GM21381 (cell line): ENCODE results near the gene RAD51B.

Source experiments
- ATAC-seq: cut with Tn5 transposase; IDR thresholded peaks from one replicate; pipeline ENCODE4 v1.9.1; 2021; ENCODE audit warnings: mild to moderate bottlenecking, moderate library complexity; ENCODE audit not compliant: unreplicated experiment

Gene RAD51B

GRCh38 chr14:68370057-68370360 is 550.4 kb downstream of the RAD51B start:
- no peak for ATAC-seq

GRCh38 chr14:68372368-68372767 is 552.8 kb downstream of the RAD51B start:
- ATAC-seq, result no peak

- no peak for ATAC-seq
These were observed 553.6 kb downstream of the RAD51B start for GRCh38 chr14:68373124-68373646.

GRCh38 chr14:68373847-68374444 is 554.4 kb downstream of the RAD51B start:
- ATAC-seq, result no peak

GRCh38 chr14:68374682-68375081 is 555.1 kb downstream of the RAD51B start:
- no peak for ATAC-seq

GRCh38 chr14:68375376-68375775 is 555.8 kb downstream of the RAD51B start:
- no peak for ATAC-seq

- ATAC-seq, result no peak
These were observed 556.6 kb downstream of the RAD51B start for GRCh38 chr14:68376067-68376779.

GRCh38 chr14:68377006-68377405 is 557.4 kb downstream of the RAD51B start:
- ATAC-seq, result no peak

DNA sequence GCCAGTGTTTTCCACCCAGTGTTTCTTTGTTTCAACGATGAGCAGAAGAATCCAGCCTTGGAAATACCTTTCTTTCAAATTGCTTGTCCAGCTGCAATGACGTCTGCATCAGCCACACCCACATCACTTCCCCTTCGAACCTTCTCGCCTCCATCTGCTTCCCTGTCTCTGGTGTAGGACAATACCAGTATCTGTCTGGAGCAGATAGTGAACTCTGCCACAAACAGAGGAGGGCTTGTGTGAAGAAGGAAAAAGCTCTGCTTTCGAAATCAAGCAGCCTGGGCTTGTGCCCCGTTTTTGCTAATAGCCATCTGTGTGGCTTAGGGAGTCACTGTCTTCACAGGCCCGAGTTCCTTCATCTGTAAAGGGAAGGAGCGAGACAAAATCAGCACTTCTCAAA is 557.9 kb downstream of the RAD51B start:
- ATAC-seq, result no peak

DNA sequence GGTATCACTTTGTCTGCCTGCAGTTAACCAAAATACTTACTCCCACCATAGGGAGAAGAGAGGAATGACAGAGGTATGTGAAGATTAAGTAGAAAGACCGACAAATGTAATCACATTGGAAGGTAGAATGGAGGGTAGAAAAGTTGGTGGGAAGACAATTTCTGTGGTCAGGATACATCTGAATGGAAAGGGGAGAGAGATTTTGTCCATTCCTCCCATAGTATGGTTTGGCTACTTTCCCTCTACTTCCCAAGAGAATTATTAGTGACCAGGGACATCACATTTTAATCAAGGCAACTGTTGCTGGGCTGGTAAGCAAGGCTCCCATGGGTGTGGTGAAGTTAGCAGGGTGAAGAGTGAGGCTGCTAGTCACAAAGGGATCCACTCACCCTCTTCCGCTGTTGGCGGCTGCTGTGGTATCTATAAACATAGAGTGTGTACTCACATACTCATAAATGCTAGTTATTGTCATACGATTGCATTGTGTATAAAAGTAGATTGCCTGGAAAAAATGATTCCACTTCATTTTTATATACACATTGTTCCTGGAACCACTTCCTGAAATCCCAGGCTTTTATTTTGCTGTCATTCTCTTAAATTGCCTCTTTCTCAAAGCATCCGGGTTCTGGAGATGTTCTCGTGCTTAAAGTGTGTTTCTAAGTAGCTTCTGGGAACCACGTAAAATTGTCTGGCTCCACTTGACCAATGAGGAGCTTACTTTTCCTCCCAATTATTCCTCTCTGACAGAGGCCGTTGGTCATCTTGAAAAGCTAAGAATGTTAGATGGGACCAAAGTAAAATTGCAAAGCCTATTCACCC is 560.1 kb downstream of the RAD51B start:
- no peak for ATAC-seq

DNA sequence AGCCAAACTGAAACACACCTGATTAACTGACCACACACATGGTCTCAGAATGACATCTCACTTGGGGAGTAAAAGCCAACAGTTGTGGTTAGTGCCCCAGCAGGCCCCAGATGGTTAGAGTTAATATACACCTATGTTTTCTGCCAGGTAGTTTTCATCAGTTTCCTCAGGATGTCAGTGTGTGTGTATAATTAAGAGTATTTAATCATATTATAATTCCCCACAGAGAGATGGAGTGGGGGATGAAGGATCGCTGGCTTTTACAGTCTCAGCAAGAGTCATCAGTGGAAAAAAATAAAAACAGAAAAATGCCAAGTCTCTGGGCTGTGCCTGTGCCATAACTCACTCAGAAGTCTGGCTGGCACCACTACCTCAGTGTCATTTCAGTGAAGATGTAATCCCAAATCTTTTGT is 560.8 kb downstream of the RAD51B start:
- peak; percentile 71 for ATAC-seq

DNA sequence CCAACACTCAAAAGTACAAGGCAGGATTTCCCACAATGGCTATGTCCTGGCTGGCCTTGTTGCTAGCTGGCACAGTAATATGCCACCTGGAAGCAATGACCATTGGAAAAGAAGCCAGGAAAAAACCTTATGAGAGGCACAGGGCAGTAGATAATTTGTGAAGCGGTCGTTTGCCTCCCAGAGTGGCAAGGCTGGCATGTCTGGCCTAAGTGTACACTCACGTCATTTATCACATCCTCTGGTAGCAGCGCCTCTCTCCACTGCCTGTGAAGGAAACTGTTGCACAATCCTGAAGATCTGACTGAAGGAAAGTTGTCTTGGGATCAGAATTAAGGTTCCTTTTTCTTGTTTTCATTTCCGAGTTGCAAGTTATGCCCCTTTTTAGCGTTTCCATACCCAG is 564.8 kb downstream of the RAD51B start:
- ATAC-seq, result no peak

GRCh38 chr14:68384881-68385280 is 565.3 kb downstream of the RAD51B start:
- no peak for ATAC-seq

DNA sequence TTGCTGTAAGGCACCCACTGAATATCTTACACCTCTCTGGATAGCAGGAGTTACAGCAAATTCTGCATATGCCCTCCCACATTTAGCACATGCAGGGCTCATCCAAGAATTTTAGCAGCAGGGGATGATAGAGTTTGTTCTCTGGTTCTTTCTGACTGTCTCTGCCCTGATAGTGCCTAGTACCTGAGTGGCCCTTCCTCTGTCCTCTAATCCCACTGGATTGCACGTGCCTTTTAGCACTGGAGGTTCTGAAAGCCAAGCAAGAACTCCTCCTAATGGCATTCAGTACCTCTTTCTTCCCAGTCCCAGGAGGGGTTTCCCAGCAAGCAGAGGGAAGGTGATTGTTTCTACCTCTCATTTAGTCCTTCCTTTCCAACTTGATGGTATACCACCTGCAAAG is 566.9 kb downstream of the RAD51B start:
- ATAC-seq, result no peak

GRCh38 chr14:68386950-68387779 is 567.6 kb downstream of the RAD51B start:
- no peak for ATAC-seq

DNA sequence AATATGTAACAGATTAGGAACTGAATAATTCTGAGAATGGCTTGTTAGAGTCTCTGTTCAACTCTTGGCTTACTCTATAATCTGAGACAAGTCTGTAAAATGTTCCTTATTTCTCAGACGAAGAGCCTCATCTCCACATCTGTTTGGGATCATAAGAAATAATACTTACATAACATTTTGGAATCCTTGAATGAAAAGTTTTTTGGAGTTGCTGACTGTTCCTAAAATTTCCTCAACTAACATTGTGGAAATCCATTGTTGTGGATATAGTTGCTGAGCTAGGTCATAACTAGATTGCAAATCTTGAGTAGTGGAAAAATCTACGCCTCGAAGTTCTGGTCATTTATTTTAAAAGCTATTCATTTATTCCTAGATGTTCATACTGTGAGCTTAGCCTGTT is 570.4 kb downstream of the RAD51B start:
- no peak for ATAC-seq

- no peak for ATAC-seq
These were observed 571.2 kb downstream of the RAD51B start for GRCh38 chr14:68390741-68391140.

GRCh38 chr14:68391311-68392014 is 571.9 kb downstream of the RAD51B start:
- no peak for ATAC-seq

DNA sequence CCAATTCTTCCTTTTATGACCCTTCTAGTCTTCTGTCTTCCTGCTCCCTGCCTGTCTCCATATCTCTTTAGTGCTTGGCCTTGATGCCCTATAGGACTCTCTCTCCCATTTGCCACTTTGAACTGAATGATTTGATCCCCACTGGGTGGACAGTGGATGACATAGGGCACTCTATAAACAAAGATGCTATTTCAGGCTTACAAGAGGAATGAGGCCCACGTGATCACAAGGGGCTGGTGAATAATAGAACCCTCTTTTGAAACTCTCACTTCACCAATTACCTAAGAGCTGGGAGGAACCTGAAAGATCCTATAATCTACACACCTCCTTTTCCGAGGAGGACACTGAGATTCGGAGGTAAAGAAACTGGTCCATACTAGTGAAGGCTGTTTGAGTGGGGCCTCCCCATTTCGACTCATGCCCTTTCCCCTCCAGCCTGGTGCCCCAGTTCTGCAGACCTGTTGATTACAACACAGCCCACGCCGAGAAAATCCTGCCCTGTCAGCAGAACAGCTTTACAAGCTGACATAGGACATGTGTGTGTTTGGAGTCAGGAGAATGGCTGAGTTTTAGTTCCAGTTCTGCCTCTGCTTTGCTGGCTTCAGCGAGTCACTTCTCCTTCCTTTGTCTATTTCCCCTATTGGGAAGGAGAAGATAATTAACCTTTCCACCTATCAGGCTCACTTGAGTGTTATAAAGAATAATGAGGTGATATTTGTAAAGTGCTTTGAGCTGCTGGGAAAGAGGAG is 573.0 kb downstream of the RAD51B start:
- ATAC-seq, result no peak

DNA sequence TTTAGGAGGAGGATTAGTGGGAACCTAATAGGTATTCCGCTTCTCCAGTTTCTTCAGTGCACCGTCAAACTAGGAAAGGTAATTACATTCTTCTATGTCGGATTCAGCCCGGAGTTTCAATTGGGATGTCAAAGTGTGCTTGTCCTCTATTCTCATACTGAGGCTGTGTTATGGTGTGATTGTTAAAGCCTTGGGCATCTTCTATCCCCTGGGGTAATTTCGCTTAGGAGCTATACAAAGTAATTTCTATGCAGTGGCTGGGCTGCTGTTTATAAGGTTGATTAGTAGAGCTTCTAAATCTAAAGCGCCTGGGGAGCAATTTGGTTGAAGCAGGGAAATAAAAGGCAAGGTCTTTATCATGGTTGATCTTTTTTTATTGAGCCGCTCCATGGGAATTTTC is 573.7 kb downstream of the RAD51B start:
- no peak for ATAC-seq
